K562 (cell line): Measurements from ENCODE around the gene TP53BP1. TPM values are rescaled to one million over a fixed set of nuclear protein-coding genes. Genes with fewer than 3 reads are reported as not detected.
A peak's percentile ranks its signal among the peaks of the same experiment; 100 is the strongest.

ENCODE experiments used
- ARID1B ChIP-seq: fragments of 450-650 bp; IDR thresholded peaks from 2 replicates; pipeline ENCODE4 v1.6.1; 2016; ENCODE audit warnings: antibody characterized with exemption, mild to moderate bottlenecking, inconsistent platforms
- ARNT ChIP-seq, 2 experiments: fragments of 450-650 bp; IDR thresholded peaks; 2 replicates each; pipeline ENCODE4 v1.6.1; 2016; ENCODE audit warnings: mild to moderate bottlenecking in 1 of 2
- C11orf30 ChIP-seq: fragments of 450-650 bp; IDR thresholded peaks from 2 replicates; pipeline ENCODE4 v1.6.1; 2016; ENCODE audit warnings: low read depth, mild to moderate bottlenecking
- COPS2 ChIP-seq: fragments of 450-650 bp; conservative IDR thresholded peaks from 2 replicates; pipeline ENCODE4 v1.6.1; 2016; ENCODE audit warnings: mild to moderate bottlenecking, moderate library complexity
- DMBX1 ChIP-seq: fragments of 250-450 bp; sonication (Bioruptor Pico); IDR thresholded peaks from 2 replicates; pipeline ENCODE4 v1.8.0; 2022; ENCODE audit warnings: inconsistent platforms, mild to moderate bottlenecking, moderate library complexity, borderline replicate concordance
- DPF2 ChIP-seq: fragments of 450-650 bp; IDR thresholded peaks from 2 replicates; pipeline ENCODE4 v1.6.1; 2016
- FOXJ2 ChIP-seq: fragments of 200-800 bp; sonication (Bioruptor generic); IDR thresholded peaks from 2 replicates; pipeline ENCODE4 v1.6.1; 2016; ENCODE audit warnings: missing genetic modification characterization, missing compliant biosample characterization
- FOXK2 ChIP-seq, 2 experiments: fragments of 450-650 bp; IDR thresholded peaks in 1 of 2; conservative IDR thresholded peaks in 1 of 2; 2 replicates each; pipeline ENCODE4 v1.6.1; 2016; ENCODE audit warnings: low read depth in 2 of 2, mild to moderate bottlenecking in 1 of 2
- GATAD2A ChIP-seq: fragments of 450-650 bp; IDR thresholded peaks from 2 replicates; pipeline ENCODE4 v1.6.1; 2017
- KDM1A ChIP-seq, 2 experiments: fragments of 450-650 bp; IDR thresholded peaks; 2 replicates each; pipeline ENCODE4 v1.6.1; 2016; ENCODE audit warnings: mild to moderate bottlenecking in 2 of 2
- KLF6 ChIP-seq: fragments of 250-450 bp; sonication (Bioruptor Pico); IDR thresholded peaks from 2 replicates; pipeline ENCODE4 v1.4.0; 2020; ENCODE audit warnings: mild to moderate bottlenecking, moderate library complexity, borderline replicate concordance
- MAFG ChIP-seq: fragments of 450-650 bp; conservative IDR thresholded peaks from 2 replicates; pipeline ENCODE4 v1.6.1; 2016; ENCODE audit warnings: missing genetic modification characterization, missing compliant biosample characterization
- RCOR1 ChIP-seq, 2 experiments: IDR thresholded peaks; 2 replicates each; pipeline ENCODE4 v1.6.1; 2012; ENCODE audit warnings: low read depth in 2 of 2, low read length in 2 of 2, borderline replicate concordance in 1 of 2, improper control_type of control experiment in 1 of 2
- SMAD4 ChIP-seq: fragments of 250-450 bp; sonication (Bioruptor Pico); conservative IDR thresholded peaks from 2 replicates; pipeline ENCODE4 v1.8.0; 2021; ENCODE audit warnings: inconsistent platforms, mild to moderate bottlenecking, moderate library complexity
- TCFL5 ChIP-seq: fragments of 250-450 bp; sonication (Bioruptor Pico); conservative IDR thresholded peaks from 2 replicates; pipeline ENCODE4 v1.6.1; 2021; ENCODE audit warnings: mild to moderate bottlenecking, moderate library complexity, matching md5 sums
- ZNF41 ChIP-seq: fragments of 250-450 bp; sonication (Bioruptor Pico); conservative IDR thresholded peaks from 2 replicates; pipeline ENCODE4 v1.4.0; 2020; ENCODE audit warnings: mild to moderate bottlenecking
- ZNF561 ChIP-seq: fragments of 450-650 bp; formaldehyde crosslinking; conservative IDR thresholded peaks from 2 replicates; pipeline ENCODE4 v1.4.0; 2020; ENCODE audit warnings: mild to moderate bottlenecking, moderate library complexity
- ZSCAN29 ChIP-seq: fragments of 450-650 bp; IDR thresholded peaks from 2 replicates; pipeline ENCODE4 v1.6.1; 2017
- polyA plus RNA-seq, 8 experiments: library from polyadenylated mRNA; depleted of rRNA in 4 of 8; stranded (reverse) in 5 of 8; unstranded in 3 of 8; fragments of >200 nt; fragmentation: Nextera tagmentation in 2 of 8; fragmentation: Illumina TruSeq in 1 of 8; extraction: Ambion mirVana in 2 of 8; extraction: Trizol in 1 of 8; gene quantifications; 2 replicates each; pipeline versions ENCODE4 v1.2.1 to v1.2.3, GENCODE V29; 2011 to 2014; ENCODE audit warnings: inconsistent platforms in 1 of 8, missing spikeins in 1 of 8
- total RNA-seq, 7 experiments: library from RNA; depleted of rRNA in 6 of 7; stranded (reverse); fragments of >200 nt in 6 of 7; fragmentation: Illumina TruSeq in 2 of 7; extraction: Trizol in 2 of 7; gene quantifications; 2 replicates each; pipeline versions ENCODE4 v1.2.1 to v1.2.3, GENCODE V29; 2011 to 2021; ENCODE audit warnings: low replicate concordance in 1 of 7

TP53BP1 gene
- total and polyA plus RNA-seq, 9 of the 15 experiments (the other 6 are each of a cell fraction or from before 2014, with no cell fraction given) = 5.7 to 63.3 (median 30.9) TPM

DNA sequence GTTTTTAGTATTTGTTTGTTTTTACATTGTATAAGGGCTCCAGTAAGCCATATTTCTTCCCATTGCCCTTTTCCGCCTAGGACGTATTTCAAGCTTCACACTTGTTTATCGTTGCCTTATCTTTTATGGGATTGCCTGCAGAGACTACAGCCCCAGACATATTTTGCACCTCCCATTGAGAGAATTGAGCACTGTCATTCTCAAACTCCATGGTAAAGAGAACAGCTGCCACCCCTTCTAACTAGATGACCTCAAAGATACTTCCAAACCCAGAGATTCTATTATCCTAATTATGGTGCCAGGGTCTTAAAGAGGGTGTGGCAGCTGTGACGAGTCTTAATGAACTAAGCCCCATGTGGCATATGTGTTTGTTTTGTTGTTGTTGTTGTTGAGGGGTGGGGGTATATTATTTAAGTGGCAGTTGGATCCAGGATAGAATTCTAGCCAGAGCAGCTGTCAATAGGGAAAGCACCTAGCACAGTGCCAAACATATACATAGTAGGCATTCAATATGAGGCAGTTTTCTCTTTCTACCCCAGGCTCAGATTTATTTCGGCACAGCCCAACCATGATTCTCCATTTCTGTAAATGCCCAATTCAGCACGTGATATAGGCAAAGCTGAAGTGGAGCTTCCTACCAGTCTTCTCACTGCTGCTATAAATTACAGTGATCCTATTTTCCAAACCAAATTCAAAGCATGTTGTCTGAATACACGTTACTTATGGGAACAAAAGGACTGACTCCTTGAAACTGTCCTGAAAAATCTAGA, 932 bp upstream of the TP53BP1 start (continued):
- TF ChIP-seq SMAD4 (CRISPR knock-in tag) (0 out of 2 replicates have a peak, but pooled peaks have one; percentile 1), MAFG (tag) (peak; percentile 56; the same call in 1 of the 2 replicates), DPF2 (peak; percentile 55), ARID1B (0 out of 2 replicates have a peak, but pooled peaks have one; percentile 28), ZNF41 (CRISPR knock-in tag) (no peak), GATAD2A (no peak), ZSCAN29 (no peak), DMBX1 (0 out of 2 replicates have a peak, but pooled peaks have one; percentile 30), RCOR1 (IDR thresholded peaks at IDR 0.05; ENCODE audit: borderline replicate concordance in 1 of 2, low read depth in 2 of 2, low read length in 2 of 2) (peak in 1 of 2 experiments; percentile 47; a peak in 1 of 4 replicates), KDM1A (IDR thresholded peaks at IDR 0.05) (peak; percentile 50 to 55; a peak in 2 of 4 replicates), ZNF561 (no peak), COPS2 (no peak), ARNT (IDR thresholded peaks at IDR 0.05) (0 out of 4 replicates have a peak, but pooled peaks of 1 of the 2 experiments have one; percentile 57), FOXK2 (conservative IDR thresholded peaks at IDR 0.05 in 1 of 2, IDR thresholded peaks at IDR 0.05 in 1 of 2; ENCODE audit: low read depth in 2 of 2) (peak; percentile 27 to 28; a peak in 1 of 4 replicates), TCFL5 (CRISPR knock-in tag) (no peak), KLF6 (CRISPR knock-in tag) (0 out of 2 replicates have a peak, but pooled peaks have one; percentile 11), FOXJ2 (tag) (0 out of 2 replicates have a peak, but pooled peaks have one; percentile 30), C11orf30 (peak; percentile 26; the same call in 1 of the 2 replicates)
